ENCODE measurements around the gene ZFR2. TPM values are rescaled to one million over a fixed set of nuclear protein-coding genes. Genes with fewer than 3 reads are reported as not detected.

Gene ZFR2
- total RNA-seq, 1 donor from 2014 or later = 0.55 TPM

GRCh38 chr19:3867971-3868769 lies 668 bp downstream of the ZFR2 start:
- no peaks in the 10 kb centered on the region for H3K4me1 ChIP-seq
- intact Hi-C loops (cut with DNase I) = no loop called here
- DNase-seq (no peak), ATAC-seq (peak; percentile 9)
- no peak overlapping the region for H3K27ac ChIP-seq
- no peaks in the 10 kb centered on the region for H3K9me3 ChIP-seq
- no peaks in the 10 kb centered on the region for H3K36me3 ChIP-seq
- H3K4me3 ChIP-seq = no peak overlapping the region
- peaks cover 48% of the 10 kb centered on the region for H3K27me3 ChIP-seq
- no peak for TF ChIP-seq CTCF (IDR thresholded peaks at IDR 0.05)

- DNase-seq = no peak
- H3K36me3 ChIP-seq = no peaks in the 10 kb centered on the region
- peaks cover 40% of the 10 kb centered on the region for H3K27me3 ChIP-seq
- no peaks in the 10 kb centered on the region for H3K9me3 ChIP-seq
- intact Hi-C loops (cut with DNase I) = no loop called here
- TF ChIP-seq CTCF (IDR thresholded peaks at IDR 0.05) = no peak
- H3K4me3 ChIP-seq = no peak overlapping the region
- no peak for ATAC-seq
- H3K4me1 ChIP-seq = no peaks in the 10 kb centered on the region
- H3K27ac ChIP-seq = no peak overlapping the region
Observed at GRCh38 chr19:3866910-3867638, 1.8 kb downstream of the ZFR2 start.

GRCh38 chr19:3863648-3864047 lies 5.2 kb downstream of the ZFR2 start:
- TF ChIP-seq CTCF (IDR thresholded peaks at IDR 0.05) = no peak
- Histone ChIP-seq H3K9me3 (no peaks in the 10 kb centered on the region), H3K36me3 (no peaks in the 10 kb centered on the region), H3K27me3 (peaks cover 24% of the 10 kb centered on the region), H3K4me3 (no peak overlapping the region), H3K27ac (no peak overlapping the region), H3K4me1 (no peaks in the 10 kb centered on the region)
- intact Hi-C loops (cut with DNase I) = no loop called here
- DNase-seq (no peak), ATAC-seq (no peak)

- H3K27me3 ChIP-seq = peaks cover 17% of the 10 kb centered on the region
- no peak for ATAC-seq
- no peak overlapping the region for H3K27ac ChIP-seq
- no peaks in the 10 kb centered on the region for H3K9me3 ChIP-seq
- no peaks in the 10 kb centered on the region for H3K4me1 ChIP-seq
- intact Hi-C loops (cut with DNase I) = no loop called here
- TF ChIP-seq CTCF (IDR thresholded peaks at IDR 0.05) = no peak
- DNase-seq = no peak
- H3K4me3 ChIP-seq = no peak overlapping the region
- H3K36me3 ChIP-seq = no peaks in the 10 kb centered on the region
Observed at GRCh38 chr19:3862826-3863500, 5.9 kb downstream of the ZFR2 start.

GRCh38 chr19:3860499-3860898 lies 8.3 kb downstream of the ZFR2 start:
- Histone ChIP-seq H3K36me3 (no peaks in the 10 kb centered on the region), H3K4me1 (no peaks in the 10 kb centered on the region), H3K9me3 (no peaks in the 10 kb centered on the region), H3K27me3 (no peaks in the 10 kb centered on the region), H3K27ac (no peak overlapping the region), H3K4me3 (no peak overlapping the region)
- intact Hi-C loops (cut with DNase I) = no loop called here
- no peak for ATAC-seq
- no peak for DNase-seq
- TF ChIP-seq CTCF (IDR thresholded peaks at IDR 0.05) = no peak
